OCI-LY3 (cell line): ENCODE results near the gene NBPF11.
"Not testable (repeated sequence)": the region's sequence is repeated elsewhere in the genome, so short reads cannot be mapped to it uniquely, and the experiment has no call there.

ENCODE experiments used
- H2AFZ ChIP-seq: fragments of 200-600, 300-600 bp; shearing (Covaris generic); 2 replicates; pipeline ENCODE4 v1.6.0; 2014; ENCODE audit warnings: antibody characterized with exemption, low read depth, low read length
- H3K27ac ChIP-seq: fragments of 200-600, 300-600 bp; sonication (generic); 2 replicates; pipeline ENCODE4 v1.5.1; 2014; ENCODE audit warnings: mild to moderate bottlenecking, low read length, moderate library complexity, mixed read lengths
- H3K27me3 ChIP-seq: fragments of 200-600, 300-600 bp; sonication (generic); 2 replicates; pipeline ENCODE4 v1.6.1; 2014; ENCODE audit warnings: low read depth, low read length, mixed read lengths
- H3K36me3 ChIP-seq: fragments of 200-600, 300-600 bp; sonication (generic); replicated peaks from 2 replicates; pipeline ENCODE3; 2014; ENCODE audit warnings: low read depth, low read length, mixed read lengths
- H3K4me1 ChIP-seq: fragments of 300-600, 200-600 bp; sonication (generic); 2 replicates; pipeline ENCODE4 v1.6.1; 2014; ENCODE audit warnings: low read length, mixed read lengths
- H3K4me2 ChIP-seq: fragments of 200-600, 300-600 bp; sonication (generic); 2 replicates; pipeline ENCODE4 v1.6.1; 2014; ENCODE audit warnings: low read length, mixed read lengths
- H3K4me3 ChIP-seq: fragments of 300-600, 200-600 bp; sonication (generic); 2 replicates; pipeline ENCODE4 v1.5.1; 2014; ENCODE audit warnings: antibody characterized with exemption, mild to moderate bottlenecking, low read length, moderate library complexity
- H3K79me2 ChIP-seq: fragments of 300-600, 200-600 bp; shearing (Covaris generic); 2 replicates; pipeline ENCODE4 v1.6.1; 2014; ENCODE audit warnings: mild to moderate bottlenecking, low read length, mixed read lengths
- H3K9ac ChIP-seq: fragments of 300-600, 200-600 bp; shearing (Covaris generic); 2 replicates; pipeline ENCODE4 v1.6.0; 2014; ENCODE audit warnings: mild to moderate bottlenecking, low read length, moderate library complexity
- H3K9me3 ChIP-seq: fragments of 200-600, 300-600 bp; shearing (Covaris generic); 2 replicates; pipeline ENCODE4 v1.6.1; 2014; ENCODE audit warnings: low read length, mixed read lengths; ENCODE audit not compliant: insufficient read depth
- H4K20me1 ChIP-seq: fragments of 200-600, 300-600 bp; sonication (generic); 2 replicates; pipeline ENCODE4 v1.6.1; 2016; ENCODE audit warnings: low read length, mixed read lengths; ENCODE audit not compliant: insufficient read depth

Gene NBPF11

DNA sequence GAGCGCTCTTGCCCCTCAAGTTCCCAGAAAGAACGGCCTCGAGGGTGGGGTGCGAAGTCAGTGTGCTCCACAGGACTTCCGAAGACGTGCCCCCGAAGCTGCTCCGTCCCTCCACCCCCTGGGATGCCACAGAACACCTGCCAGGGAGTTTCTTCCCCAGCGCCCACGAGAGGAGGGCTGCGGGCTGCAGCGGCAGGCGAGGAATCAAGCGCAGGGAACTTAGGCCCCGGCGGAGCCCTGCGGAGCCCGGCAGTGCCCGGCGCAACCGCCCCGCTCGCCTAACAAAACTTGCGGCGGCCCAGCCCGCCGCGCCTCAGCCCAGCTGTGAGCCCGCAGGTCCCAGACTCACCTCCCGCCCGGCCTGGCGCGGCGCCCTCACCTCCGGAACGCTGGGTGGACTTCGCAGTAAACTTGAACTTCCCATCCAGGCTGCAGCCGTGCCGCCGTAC is 686 bp downstream of the NBPF11 start:
- H3K27me3 ChIP-seq, H3K4me1 ChIP-seq, H3K36me3 ChIP-seq, H2AFZ ChIP-seq, H3K9me3 ChIP-seq, H4K20me1 ChIP-seq: not testable (repeated sequence)
- peak overlapping the region; percentile 79 for H3K27ac ChIP-seq
- H3K9ac ChIP-seq: peak overlapping the region; percentile 91
- peak overlapping the region; percentile 85 for H3K4me2 ChIP-seq
- peak overlapping the region; percentile 95 for H3K4me3 ChIP-seq
- peaks cover 24% of the 10 kb centered on the region for H3K79me2 ChIP-seq

DNA sequence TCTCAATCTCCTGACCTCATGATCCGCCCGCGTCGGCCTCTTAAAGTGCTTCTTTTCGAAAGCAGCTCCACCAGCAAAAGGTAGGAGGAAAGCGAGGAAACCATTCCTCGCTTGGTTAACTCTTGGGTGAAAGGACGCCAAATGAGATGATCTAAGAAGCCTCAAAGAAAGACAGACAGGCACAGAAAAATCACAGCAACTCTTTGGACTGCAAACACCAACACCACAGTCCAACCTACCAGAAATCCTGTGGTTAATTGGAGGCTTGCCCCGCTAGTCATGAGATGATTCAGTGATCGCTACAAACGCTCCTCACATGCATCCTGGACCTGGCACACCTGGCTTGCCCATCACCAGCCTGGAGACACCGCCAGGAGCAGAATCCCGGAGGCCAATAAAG is 1.1 kb downstream of the NBPF11 start:
- H2AFZ ChIP-seq, H3K36me3 ChIP-seq, H4K20me1 ChIP-seq, H3K4me1 ChIP-seq, H3K9me3 ChIP-seq, H3K27me3 ChIP-seq: not testable (repeated sequence)
- H3K4me2 ChIP-seq: peak overlapping the region; percentile 85
- peak overlapping the region; percentile 91 for H3K9ac ChIP-seq
- peak overlapping the region; percentile 79; the same call in 1 of the 2 replicates for H3K27ac ChIP-seq
- H3K79me2 ChIP-seq: peaks cover 24% of the 10 kb centered on the region
- peak overlapping the region; percentile 95 for H3K4me3 ChIP-seq

DNA sequence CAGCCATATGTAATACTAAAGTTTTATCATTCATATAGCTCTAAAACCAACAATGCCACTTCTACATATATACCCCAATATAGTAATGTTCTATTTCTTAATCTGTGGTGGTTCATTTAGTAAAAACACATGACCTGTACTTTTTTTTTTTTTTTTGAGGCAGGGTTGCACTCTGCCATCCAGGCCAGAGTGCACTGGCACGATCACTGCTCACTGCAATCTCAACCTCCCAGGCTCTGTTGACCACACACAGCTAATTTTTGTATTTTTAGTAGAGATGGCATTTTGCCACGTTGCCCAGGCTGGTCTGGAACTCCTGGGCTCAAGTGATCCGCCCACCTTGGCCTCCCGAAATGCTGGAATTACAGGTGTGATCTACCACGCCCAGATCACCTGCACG is 2.1 kb downstream of the NBPF11 start:
- H4K20me1 ChIP-seq, H3K4me2 ChIP-seq: not testable (repeated sequence)

DNA sequence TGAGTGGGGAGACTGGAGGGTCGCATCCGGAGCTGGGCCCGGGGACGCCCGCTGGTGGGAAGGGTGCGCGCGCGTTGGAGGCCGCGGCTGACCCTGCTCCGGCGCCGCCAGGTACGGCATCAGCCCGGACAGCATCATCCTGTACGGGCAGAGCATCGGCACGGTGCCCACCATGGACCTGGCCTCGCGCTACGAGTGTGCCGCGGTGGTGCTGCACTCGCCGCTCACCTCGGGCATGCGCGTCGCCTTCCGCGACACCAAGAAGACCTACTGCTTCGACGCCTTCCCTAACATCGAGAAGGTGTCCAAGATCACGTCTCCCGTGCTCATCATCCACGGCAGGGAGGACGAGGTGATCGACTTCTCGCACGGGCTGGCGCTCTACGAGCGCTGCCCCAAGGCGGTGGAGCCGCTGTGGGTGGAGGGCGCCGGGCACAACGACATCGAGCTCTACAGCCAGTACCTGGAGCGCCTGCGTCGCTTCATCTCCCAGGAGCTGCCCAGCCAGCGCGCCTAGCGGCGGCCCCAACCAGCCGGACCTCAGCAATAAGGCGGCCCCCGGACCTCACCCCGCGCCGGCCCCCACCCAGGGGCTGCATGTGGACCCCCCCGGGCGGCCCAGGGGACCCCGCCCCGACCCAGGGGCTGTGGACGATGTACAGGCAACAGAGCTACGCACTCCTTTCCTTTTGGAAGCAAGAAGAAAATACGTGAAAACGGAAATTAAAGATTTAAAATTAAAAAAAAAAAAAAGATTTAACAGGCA is 2.8 kb downstream of the NBPF11 start:
- H3K9me3 ChIP-seq, H3K4me1 ChIP-seq, H3K27ac ChIP-seq, H3K36me3 ChIP-seq, H3K4me2 ChIP-seq, H3K4me3 ChIP-seq, H4K20me1 ChIP-seq, H2AFZ ChIP-seq, H3K27me3 ChIP-seq, H3K9ac ChIP-seq: not testable (repeated sequence)
- H3K79me2 ChIP-seq: peaks cover 24% of the 10 kb centered on the region

More for the DNA sequence above, 2.1 kb downstream of the NBPF11 start:
- H3K79me2 ChIP-seq: peaks cover 24% of the 10 kb centered on the region
- not testable (repeated sequence) for H3K9me3 ChIP-seq, H3K36me3 ChIP-seq, H3K9ac ChIP-seq, H3K4me1 ChIP-seq, H2AFZ ChIP-seq, H3K27me3 ChIP-seq, H3K4me3 ChIP-seq, H3K27ac ChIP-seq

DNA sequence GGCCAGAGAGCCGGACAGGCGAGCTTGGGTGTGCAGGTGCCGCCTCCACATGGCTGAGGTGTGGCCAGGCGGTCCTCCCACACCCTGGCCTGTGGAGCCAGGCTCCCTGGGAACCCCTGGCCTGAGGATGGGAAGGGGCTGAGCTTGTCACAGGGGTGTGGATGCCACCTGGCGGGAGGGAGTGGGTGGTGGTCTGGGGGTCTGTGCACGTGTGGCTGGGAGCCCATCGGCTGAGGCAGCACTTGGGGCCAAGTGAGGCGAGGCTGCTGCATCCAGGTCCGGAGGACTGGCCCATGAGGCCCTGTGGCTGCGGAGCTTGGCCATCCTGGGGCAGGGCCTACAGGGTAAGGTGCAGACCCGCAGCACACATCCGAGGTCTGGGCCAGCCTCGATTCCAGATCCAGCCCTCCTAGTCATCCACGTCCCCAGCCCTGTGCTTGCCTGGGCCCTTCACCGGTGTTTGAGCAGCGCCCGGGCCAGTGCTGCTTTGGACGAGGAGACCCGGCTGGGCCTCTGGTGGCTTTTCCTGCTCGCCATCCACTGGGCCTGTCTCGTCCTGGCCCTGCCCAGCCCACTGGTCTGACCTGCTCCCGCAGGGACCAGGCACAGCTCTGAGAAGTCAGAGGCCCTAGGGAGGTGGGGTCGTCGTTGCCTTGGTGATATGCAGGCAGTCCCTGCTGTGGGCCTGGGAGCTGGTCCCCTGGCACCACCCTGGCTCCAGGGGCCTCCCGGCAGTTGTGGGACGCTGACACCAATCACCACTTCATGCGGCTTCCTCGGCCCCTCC is 4.8 kb downstream of the NBPF11 start:
- peaks cover 24% of the 10 kb centered on the region for H3K79me2 ChIP-seq
- H3K4me2 ChIP-seq, H3K9me3 ChIP-seq, H4K20me1 ChIP-seq, H3K36me3 ChIP-seq, H2AFZ ChIP-seq, H3K27ac ChIP-seq, H3K4me1 ChIP-seq, H3K9ac ChIP-seq, H3K27me3 ChIP-seq, H3K4me3 ChIP-seq: not testable (repeated sequence)

DNA sequence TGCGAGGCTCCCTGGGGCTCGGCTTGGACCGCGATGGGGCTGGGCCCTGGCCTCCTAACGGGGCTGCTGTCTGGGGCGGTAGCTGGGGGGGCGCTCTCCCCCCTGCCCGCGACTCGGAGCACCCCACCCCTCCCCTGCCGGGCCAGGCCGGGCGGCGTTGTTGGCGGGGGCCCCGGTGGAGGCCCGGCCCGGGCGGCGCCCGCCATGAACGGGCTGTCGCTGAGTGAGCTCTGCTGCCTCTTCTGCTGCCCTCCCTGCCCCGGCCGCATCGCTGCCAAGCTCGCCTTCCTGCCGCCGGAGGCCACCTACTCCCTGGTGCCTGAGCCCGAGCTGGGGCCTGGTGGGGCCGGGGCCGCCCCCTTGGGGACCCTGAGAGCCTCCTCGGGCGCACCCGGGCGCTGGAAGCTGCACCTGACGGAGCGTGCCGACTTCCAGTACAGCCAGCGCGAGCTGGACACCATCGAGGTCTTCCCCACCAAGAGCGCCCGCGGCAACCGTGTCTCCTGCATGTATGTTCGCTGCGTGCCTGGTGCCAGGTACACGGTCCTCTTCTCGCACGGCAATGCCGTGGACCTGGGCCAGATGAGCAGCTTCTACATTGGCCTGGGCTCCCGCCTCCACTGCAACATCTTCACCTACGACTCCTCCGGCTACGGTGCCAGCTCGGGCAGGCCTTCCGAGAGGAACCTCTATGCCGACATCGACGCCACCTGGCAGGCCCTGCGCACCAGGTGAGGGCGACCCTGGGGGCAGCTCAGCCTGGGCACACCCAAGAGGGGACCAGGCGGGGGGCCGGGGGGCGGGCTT is 5.7 kb downstream of the NBPF11 start:
- H3K79me2 ChIP-seq: peaks cover 19% of the 10 kb centered on the region
- not testable (repeated sequence) for H3K9me3 ChIP-seq, H3K9ac ChIP-seq, H2AFZ ChIP-seq, H3K27ac ChIP-seq, H3K4me2 ChIP-seq, H3K4me3 ChIP-seq, H4K20me1 ChIP-seq, H3K36me3 ChIP-seq, H3K27me3 ChIP-seq, H3K4me1 ChIP-seq

DNA sequence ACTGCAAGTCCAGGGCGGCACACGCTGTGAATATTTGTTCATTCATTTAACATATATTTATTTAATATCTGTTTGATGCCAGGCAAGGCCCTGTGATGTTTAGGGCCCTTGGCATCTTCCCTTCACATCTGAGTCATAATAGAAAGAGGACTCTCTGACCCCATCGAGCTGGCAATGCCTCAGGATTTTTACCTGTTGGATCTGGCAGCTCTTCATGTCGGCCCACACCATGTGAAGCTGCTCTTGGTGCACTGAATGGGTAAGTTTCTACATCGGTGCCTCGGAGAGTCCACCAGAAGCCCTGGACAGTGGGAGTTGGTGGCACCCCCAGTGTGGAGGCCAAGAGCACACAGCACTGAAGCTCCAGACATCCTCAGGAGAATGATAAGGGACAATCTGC is 8.9 kb downstream of the NBPF11 start:
- not testable (repeated sequence) for H3K4me3 ChIP-seq, H2AFZ ChIP-seq, H3K79me2 ChIP-seq, H3K9me3 ChIP-seq, H3K4me2 ChIP-seq, H3K9ac ChIP-seq, H3K4me1 ChIP-seq, H3K27ac ChIP-seq, H3K27me3 ChIP-seq, H4K20me1 ChIP-seq, H3K36me3 ChIP-seq

DNA sequence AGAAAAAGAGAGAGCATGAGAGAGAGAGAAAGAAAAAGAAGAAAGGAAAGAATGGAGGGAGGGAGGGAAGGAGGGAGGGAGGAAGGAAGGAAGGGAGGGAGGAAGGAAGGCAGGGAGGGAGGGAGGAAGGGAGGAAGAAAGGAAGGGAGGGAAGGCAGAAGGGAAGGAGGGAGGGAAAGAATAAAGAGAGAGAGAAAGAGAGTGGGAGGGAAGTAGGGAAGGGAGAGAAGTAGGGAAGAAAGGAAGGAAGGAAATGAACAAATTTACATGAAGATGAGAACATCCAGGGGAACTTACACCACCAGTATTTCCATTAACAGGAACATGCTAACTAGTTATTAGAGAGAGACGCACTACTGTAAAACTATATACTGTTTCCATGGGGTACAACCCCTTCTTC is 10.1 kb downstream of the NBPF11 start:
- not testable (repeated sequence) for H3K4me1 ChIP-seq, H3K4me3 ChIP-seq, H2AFZ ChIP-seq, H3K4me2 ChIP-seq, H3K79me2 ChIP-seq, H3K27me3 ChIP-seq, H3K36me3 ChIP-seq, H3K9ac ChIP-seq, H3K9me3 ChIP-seq, H4K20me1 ChIP-seq, H3K27ac ChIP-seq

DNA sequence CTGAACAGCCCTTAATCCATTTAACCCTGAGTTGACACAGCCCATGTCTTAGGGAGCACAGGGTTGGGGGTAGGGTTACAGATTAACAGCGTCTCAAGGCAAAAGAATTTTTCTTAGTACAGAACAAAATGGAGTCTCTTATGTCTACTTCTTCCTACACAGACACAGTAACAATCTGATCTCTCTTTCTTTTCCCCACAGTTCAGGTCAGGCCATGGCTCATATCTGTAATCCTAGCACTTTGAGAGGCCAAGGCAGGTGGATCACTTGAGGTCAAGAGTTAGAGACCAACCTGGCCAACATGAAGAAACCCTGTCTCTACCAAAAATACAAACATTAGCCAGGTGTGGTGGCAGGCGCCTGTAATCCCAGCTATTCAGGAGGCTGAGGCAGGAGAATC is 13.5 kb downstream of the NBPF11 start:
- not testable (repeated sequence) for H3K9me3 ChIP-seq, H3K4me2 ChIP-seq, H3K27me3 ChIP-seq, H3K4me3 ChIP-seq, H3K4me1 ChIP-seq, H2AFZ ChIP-seq, H3K9ac ChIP-seq, H4K20me1 ChIP-seq, H3K27ac ChIP-seq, H3K79me2 ChIP-seq, H3K36me3 ChIP-seq
